Occipital lobe (tissue), 2 donors: Measurements from ENCODE around the gene SWSAP1. TPM values are rescaled to one million over a fixed set of nuclear protein-coding genes. Genes with fewer than 3 reads are reported as not detected.
"Not testable (repeated sequence)": the region's sequence is repeated elsewhere in the genome, so short reads cannot be mapped to it uniquely, and the experiment has no call there.

Source experiments
- DNase-seq: peaks from one replicate; lab custom pipeline; 2025; lab: John Stamatoyannopoulos, UW
- total RNA-seq: library from RNA; depleted of rRNA; stranded (reverse); fragments of >200 nt; gene quantifications from one replicate; pipeline ENCODE4 v1.2.3, GENCODE V29; 2014

SWSAP1 gene
- 1.6 TPM for total RNA-seq

GRCh38 chr19:11374433-11375142 lies at the start of gene SWSAP1:
Gene SWSAP1, plus strand, starts transcription at chr19:11374666. Its CDS starts 15 bp downstream, at chr19:11374681.
- peak; percentile 99 for DNase-seq

GRCh38 chr19:11324748-11325389 lies 49.6 kb upstream of the SWSAP1 start:
- DNase-seq: no peak

- no peak for DNase-seq
Measured at GRCh38 chr19:11325544-11325943, 48.9 kb upstream of the SWSAP1 start.

- no peak for DNase-seq
Measured at GRCh38 chr19:11330127-11330526, 44.3 kb upstream of the SWSAP1 start.

- no peak for DNase-seq
Measured at GRCh38 chr19:11331502-11331901, 43.0 kb upstream of the SWSAP1 start.

GRCh38 chr19:11332822-11333221 lies 41.6 kb upstream of the SWSAP1 start:
- no peak for DNase-seq

GRCh38 chr19:11333838-11334237 lies 40.6 kb upstream of the SWSAP1 start:
- DNase-seq: not testable (repeated sequence)

GRCh38 chr19:11335449-11336146 lies 38.9 kb upstream of the SWSAP1 start:
- DNase-seq: no peak

GRCh38 chr19:11337080-11337479 lies 37.4 kb upstream of the SWSAP1 start:
- DNase-seq: no peak

GRCh38 chr19:11338121-11338520 lies 36.3 kb upstream of the SWSAP1 start:
- no peak for DNase-seq

GRCh38 chr19:11338569-11339253 lies 35.8 kb upstream of the SWSAP1 start:
- DNase-seq: no peak

GRCh38 chr19:11339254-11340098 lies 35.0 kb upstream of the SWSAP1 start, which contains the start of gene RAB3D:
Gene RAB3D, minus strand, starts transcription at chr19:11339657. Its CDS starts 2,258 bp downstream, at chr19:11337399.
- DNase-seq: peak; percentile 82

GRCh38 chr19:11340099-11340467 lies 34.4 kb upstream of the SWSAP1 start:
- not testable (repeated sequence) for DNase-seq

- DNase-seq: no peak
Measured at GRCh38 chr19:11342429-11342828, 32.0 kb upstream of the SWSAP1 start.

- no peak for DNase-seq
Measured at GRCh38 chr19:11345122-11345803, 29.2 kb upstream of the SWSAP1 start.

- DNase-seq: peak; percentile 99
Measured at GRCh38 chr19:11346104-11346940, 28.1 kb upstream of the SWSAP1 start, which contains the start of the genes CCDC159 and TMEM205. Gene CCDC159, plus strand, starts transcription at chr19:11346519. Its CDS starts 88 bp downstream, at chr19:11346607. Gene TMEM205, minus strand, starts transcription at chr19:11346268. Its CDS starts 649 bp downstream, at chr19:11345619.

- no peak for DNase-seq
Measured at GRCh38 chr19:11347546-11348039, 26.9 kb upstream of the SWSAP1 start.

GRCh38 chr19:11349171-11349570 lies 25.3 kb upstream of the SWSAP1 start:
- no peak for DNase-seq

- not testable (repeated sequence) for DNase-seq
Measured at GRCh38 chr19:11354102-11354501, 20.4 kb upstream of the SWSAP1 start.
